Activated gamma-delta T cell (primary cell): ENCODE results near the gene COQ4.

ENCODE experiments used
- DNase-seq: peaks from one replicate; lab custom pipeline; 2025; lab: John Stamatoyannopoulos, UW

The COQ4 gene

GRCh38 chr9:128340691-128341434 is 18.2 kb downstream of the COQ4 start:
- no peak for DNase-seq

DNA sequence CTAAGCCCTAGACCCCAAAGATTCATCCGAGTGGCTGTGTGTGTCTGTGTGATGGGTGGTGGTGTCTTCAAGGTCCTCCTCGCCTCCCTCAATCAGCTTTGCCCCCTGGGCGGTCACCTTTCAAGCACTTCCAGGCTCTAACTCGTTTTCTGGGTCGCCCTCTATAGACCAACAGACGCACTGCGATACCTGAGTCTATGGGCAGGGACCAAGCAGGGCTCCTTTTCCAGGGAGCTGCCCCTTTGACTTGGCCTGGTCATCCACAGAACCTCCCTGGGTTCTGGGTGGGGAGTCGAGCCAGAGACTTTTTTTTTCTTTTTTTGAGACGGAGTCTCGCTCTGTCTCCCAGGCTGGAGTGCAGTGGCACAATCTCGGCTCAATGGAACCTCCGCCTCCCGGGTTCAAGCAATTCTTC is 18.8 kb downstream of the COQ4 start:
- DNase-seq, result no peak

DNA sequence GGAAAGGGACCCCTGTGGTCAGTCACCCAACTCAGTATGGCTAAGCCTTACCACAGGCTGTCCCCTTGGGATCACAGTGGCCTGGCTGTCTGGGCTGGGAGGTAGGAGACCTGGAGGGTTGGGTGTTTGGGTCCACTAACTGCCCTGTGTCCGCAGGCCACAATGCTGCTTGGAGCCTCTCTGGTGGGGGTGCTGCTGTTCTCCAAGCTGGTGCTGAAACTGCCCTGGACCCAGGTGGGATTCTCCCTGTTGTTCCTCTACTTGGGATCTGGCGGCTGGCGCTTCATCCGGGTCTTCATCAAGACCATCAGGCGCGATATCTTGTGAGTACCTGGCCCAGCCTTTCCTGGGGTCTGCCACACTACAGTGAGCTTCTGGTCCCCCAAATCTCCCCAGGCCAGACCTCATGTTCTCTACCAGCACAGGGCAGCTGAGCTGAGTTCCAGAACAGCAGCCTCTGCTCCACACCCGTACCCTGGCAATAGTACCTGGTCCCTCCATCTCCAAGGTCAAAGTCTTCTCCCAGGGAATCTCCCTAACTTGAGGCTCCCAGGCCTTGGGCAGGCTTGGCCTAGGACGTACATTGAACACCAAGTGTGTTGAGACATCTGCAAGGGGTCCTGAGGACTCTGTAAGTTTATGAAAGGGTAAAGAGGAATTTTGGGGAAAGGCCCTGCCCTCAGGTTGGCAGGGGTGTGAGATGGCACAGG is 20.5 kb downstream of the COQ4 start:
- DNase-seq, result no peak

GRCh38 chr9:128343855-128344254 is 21.2 kb downstream of the COQ4 start:
- DNase-seq, result no peak

DNA sequence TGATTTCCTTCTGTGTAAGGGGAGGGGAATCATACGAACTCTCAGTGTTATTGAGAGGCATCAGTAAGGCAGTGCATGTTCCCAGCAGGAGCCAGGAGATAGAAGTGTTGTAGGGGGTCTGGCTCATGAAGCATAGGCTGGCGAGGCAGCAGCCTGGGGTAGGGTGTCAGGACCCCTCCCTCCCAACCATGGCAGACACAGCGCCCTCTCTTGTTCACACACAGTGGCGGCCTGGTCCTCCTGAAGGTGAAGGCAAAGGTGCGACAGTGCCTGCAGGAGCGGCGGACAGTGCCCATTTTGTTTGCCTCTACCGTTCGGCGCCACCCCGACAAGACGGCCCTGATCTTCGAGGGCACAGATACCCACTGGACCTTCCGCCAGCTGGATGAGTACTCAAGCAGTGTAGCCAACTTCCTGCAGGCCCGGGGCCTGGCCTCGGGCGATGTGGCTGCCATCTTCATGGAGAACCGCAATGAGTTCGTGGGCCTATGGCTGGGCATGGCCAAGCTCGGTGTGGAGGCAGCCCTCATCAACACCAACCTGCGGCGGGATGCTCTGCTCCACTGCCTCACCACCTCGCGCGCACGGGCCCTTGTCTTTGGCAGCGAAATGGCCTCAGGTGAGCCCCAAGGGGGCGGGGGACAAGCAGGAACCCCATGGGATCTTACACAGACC is 22.4 kb downstream of the COQ4 start:
- no peak for DNase-seq

- DNase-seq, result no peak
Measured at GRCh38 chr9:128349125-128349524, 26.5 kb downstream of the COQ4 start.

DNA sequence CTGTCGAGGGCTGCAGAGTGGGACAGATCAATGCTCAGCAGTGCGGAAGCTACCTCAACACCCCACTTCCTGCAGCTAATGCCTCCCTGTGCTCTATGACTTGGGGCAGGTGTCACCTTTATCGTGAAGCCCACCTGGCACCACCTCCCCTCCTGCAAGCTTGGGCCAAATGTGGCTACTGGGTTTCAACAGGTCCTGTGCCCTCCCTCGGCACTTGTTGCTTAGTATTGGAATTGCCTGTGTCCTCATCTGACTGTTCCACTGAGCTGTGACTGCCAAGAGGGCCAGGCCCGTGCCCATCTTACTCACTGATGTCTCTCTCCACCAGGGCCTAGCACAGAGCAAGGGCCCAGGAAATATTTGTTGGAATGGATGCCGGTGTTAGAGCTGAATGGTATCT is 27.1 kb downstream of the COQ4 start:
- DNase-seq, result no peak

GRCh38 chr9:128355451-128355850 is 32.8 kb downstream of the COQ4 start:
- no peak for DNase-seq

- no peak for DNase-seq
Measured at GRCh38 chr9:128358090-128358489, 35.5 kb downstream of the COQ4 start.

- DNase-seq, result no peak
Measured at GRCh38 chr9:128358861-128359260, 36.2 kb downstream of the COQ4 start.

DNA sequence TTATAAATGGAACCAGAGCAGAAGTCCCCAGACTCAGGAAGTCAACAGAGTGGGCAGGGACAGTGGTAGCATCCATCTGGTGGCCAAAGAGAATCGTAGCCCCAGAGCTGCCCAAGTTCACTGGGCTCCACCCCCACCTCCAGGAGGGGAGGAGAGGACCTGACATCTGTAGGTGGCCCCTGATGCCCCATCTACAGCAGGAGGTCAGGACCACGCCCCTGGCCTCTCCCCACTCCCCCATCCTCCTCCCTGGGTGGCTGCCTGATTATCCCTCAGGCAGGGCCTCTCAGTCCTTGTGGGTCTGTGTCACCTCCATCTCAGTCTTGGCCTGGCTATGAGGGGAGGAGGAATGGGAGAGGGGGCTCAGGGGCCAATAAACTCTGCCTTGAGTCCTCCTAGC is 38.2 kb downstream of the COQ4 start:
- no peak for DNase-seq

GRCh38 chr9:128361296-128361985 is 38.8 kb downstream of the COQ4 start:
- no peak for DNase-seq

DNA sequence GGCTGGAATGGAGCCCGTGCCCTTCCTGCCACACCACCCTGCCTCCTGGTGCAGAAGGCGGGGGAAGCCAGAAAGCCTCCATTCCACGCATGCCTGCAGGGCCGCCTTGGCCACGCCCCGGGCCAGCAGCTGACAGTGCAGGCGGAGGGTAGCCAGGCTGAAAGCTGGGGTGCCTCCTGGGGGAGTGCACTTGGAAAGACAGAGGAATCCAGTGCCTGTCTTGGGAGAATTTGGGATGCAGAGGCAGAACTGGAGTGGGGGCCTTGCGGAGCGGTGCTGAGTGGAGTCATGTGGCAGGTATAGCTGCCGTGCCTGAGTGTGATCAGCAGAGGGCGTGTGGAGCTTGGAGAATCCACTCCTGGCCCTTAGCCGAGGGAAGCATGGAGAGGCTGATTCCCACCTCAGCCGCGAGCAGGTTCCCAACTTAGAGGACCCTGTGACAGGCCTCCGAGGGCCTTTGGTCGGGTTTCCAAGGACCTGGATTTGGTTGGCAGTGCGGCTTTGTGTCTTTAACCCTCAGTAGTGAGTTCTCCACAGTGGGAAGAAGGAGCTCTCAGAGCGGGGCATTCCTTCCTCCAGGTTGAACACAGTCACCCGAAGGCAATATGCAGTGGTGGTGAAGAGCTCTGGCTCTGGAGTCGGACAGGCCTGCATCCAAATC is 39.5 kb downstream of the COQ4 start:
- no peak for DNase-seq

DNA sequence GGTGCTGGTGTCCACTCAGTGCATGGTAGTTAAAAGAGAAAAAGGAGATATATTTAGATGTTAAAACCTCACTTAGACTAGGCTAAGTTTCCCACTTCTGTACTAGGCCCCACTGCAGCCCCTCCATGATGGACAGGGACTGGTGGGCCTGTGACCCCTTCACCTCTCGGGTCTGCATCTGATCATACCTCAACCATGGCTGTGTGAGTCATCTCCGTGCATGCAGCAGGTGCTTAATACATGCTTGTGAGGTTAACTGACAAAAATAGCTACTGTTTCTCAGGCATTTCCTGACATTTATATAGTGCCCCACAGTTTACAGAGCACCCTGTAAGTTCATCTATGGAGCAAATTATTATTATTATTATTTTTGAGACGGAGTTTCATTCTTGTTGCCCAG is 40.1 kb downstream of the COQ4 start:
- DNase-seq, result no peak

DNA sequence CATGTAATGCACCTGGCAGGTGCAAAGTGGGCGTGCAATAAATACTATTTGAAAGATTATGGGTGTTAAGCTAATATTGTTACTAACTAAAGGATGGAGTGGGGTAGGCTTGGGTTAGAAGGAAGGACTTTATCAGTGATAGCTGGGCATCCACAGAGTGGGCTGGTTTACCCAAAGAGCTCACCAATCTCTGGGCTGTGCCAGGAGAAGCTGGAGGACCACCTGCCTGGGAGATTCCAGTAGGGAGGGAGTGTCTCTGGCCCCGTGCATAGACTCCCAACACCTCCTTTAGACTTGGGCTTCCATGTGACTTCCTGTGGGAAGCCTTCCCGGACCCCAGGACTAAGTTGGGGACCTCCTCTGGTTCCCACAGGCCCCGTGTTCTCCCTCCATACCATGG is 42.9 kb downstream of the COQ4 start:
- no peak for DNase-seq

DNA sequence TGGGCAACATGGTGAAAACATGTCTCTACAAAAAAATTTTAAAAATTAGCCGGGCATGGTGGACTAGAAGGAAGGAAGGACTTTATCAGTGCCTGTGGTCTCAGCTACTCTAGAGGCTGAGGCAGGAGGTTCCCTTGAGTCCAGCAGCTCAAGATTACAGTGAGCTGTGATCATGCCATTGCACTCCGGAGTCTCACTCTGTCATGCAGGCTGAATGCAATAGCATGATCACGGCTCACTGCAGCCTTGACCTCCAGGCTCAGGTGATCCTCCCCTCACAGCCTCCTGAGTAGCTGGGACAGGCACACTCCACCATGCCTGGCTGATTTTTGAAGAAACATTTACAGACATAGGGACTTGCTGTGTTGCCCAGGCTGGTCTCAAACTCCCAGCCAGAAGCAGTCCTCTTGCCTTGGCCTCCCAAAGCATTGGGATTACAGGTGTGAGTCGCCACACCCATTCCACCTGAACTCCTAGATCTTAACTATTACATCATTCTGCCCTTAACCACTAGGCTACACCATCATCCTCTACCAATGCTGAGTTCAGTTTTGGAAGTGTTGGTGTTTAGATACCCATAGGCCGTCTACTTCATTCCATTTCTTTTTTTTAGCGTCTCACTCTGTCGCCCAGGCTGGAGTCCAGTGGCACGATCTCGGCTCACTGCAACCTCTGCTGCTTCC is 46.5 kb downstream of the COQ4 start:
- DNase-seq, result no peak

GRCh38 chr9:128370367-128370751 is 47.7 kb downstream of the COQ4 start:
- no peak for DNase-seq

GRCh38 chr9:128370752-128371629 is 48.4 kb downstream of the COQ4 start, which contains the start of gene URM1:
URM1 (plus strand) TSS chr9:128371374; CDS start chr9:128371381, 7 bp downstream.
- peak; percentile 92 for DNase-seq

DNA sequence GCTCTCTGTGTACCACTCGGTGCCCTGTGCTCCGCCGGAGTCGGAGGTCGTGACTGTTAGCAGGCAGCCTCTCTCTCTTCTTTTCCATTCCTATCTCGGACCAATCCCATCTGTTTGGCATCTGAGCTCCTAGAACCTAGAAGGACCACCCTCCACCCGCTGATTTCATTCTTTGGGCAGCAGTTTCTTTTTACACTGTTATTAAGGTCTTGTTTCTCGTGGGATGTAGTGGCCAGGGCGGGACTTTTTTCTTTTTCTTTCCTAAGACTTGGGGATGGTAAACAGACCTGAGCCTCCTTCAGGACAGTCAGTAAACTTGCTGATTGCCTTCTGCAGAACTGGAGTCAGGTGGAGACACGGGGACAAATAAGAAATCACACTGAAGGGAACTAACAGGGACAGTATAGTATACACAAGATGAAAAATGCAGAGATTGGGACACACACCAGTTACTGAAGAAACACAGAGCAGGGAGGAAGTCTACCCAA is 49.0 kb downstream of the COQ4 start:
- no peak for DNase-seq

DNA sequence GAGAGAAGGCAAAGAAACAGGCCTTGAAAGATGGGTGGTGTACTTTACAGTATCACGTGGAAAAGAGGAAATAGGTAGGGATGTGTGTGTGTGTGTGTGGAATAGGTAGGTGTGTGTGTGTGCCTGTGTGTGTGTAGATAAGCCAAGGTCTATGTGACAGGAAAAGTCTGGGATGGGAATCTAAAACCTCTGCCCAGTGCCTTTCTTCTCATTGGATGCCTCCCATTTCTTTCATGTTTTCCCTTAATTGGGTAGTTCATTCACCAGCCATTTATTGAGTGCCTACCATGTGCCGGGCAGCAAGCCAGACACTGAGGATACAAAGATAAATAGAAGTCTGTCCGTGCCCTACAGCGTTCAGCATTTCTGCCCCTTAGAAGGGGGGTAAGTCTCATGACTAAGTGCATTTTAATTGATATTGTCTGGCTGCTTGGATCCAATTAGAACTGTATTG is 49.6 kb downstream of the COQ4 start:
- DNase-seq, result no peak
